Measurements from ENCODE around the gene TRAF3.
"Not testable (repeated sequence)": the region's sequence is repeated elsewhere in the genome, so short reads cannot be mapped to it uniquely, and the experiment has no call there.

TRAF3 gene

GRCh38 chr14:102822311-102822863, 45.1 kb downstream of the TRAF3 start:
- TF ChIP-seq JUND (IDR thresholded peaks at IDR 0.05; ENCODE audit: low read depth) = no peak
- DNase-seq (ENCODE audit: low read depth in 1 of 2, low spot score in 1 of 2) = no peak
- in situ Hi-C loops (cut with HindIII; ENCODE audit: low pct_unique_long_range_greater_than_20kb, low sequenced_read_pairs) = no loop called here

- DNase-seq (ENCODE audit: low read depth in 1 of 2, low spot score in 1 of 2); in situ Hi-C loops (cut with HindIII; ENCODE audit: low pct_unique_long_range_greater_than_20kb, low sequenced_read_pairs): not testable (repeated sequence)
Measured at GRCh38 chr14:102822887-102823286, 45.6 kb downstream of the TRAF3 start.

GRCh38 chr14:102823546-102823945, 46.3 kb downstream of the TRAF3 start:
- in situ Hi-C loops (cut with HindIII; ENCODE audit: low pct_unique_long_range_greater_than_20kb, low sequenced_read_pairs) = no loop called here
- no peak for DNase-seq (ENCODE audit: low read depth in 1 of 2, low spot score in 1 of 2)
- no peak for TF ChIP-seq JUND (IDR thresholded peaks at IDR 0.05; ENCODE audit: low read depth)

GRCh38 chr14:102824832-102825231, 47.6 kb downstream of the TRAF3 start:
- no peak for DNase-seq (ENCODE audit: low read depth in 1 of 2, low spot score in 1 of 2)
- TF ChIP-seq JUND (IDR thresholded peaks at IDR 0.05; ENCODE audit: low read depth) = no peak
- in situ Hi-C loops (cut with HindIII; ENCODE audit: low pct_unique_long_range_greater_than_20kb, low sequenced_read_pairs) = no loop called here

GRCh38 chr14:102825307-102826095, 48.3 kb downstream of the TRAF3 start:
- TF ChIP-seq JUND (IDR thresholded peaks at IDR 0.05; ENCODE audit: low read depth) = no peak
- in situ Hi-C loops (cut with HindIII; ENCODE audit: low pct_unique_long_range_greater_than_20kb, low sequenced_read_pairs) = no loop called here
- no peak for DNase-seq (ENCODE audit: low read depth in 1 of 2, low spot score in 1 of 2)

GRCh38 chr14:102826161-102826560, 48.9 kb downstream of the TRAF3 start:
- no peak for DNase-seq (ENCODE audit: low read depth in 1 of 2, low spot score in 1 of 2)
- no peak for TF ChIP-seq JUND (IDR thresholded peaks at IDR 0.05; ENCODE audit: low read depth)
- in situ Hi-C loops (cut with HindIII; ENCODE audit: low pct_unique_long_range_greater_than_20kb, low sequenced_read_pairs) = no loop called here

- in situ Hi-C loops (cut with HindIII; ENCODE audit: low pct_unique_long_range_greater_than_20kb, low sequenced_read_pairs) = no loop called here
- DNase-seq (ENCODE audit: low read depth in 1 of 2, low spot score in 1 of 2) = no peak
- no peak for TF ChIP-seq JUND (IDR thresholded peaks at IDR 0.05; ENCODE audit: low read depth)
Measured at GRCh38 chr14:102826751-102827675, 49.8 kb downstream of the TRAF3 start.

GRCh38 chr14:102827716-102828115, 50.5 kb downstream of the TRAF3 start:
- no peak for DNase-seq (ENCODE audit: low read depth in 1 of 2, low spot score in 1 of 2)
- in situ Hi-C loops (cut with HindIII; ENCODE audit: low pct_unique_long_range_greater_than_20kb, low sequenced_read_pairs) = no loop called here
- no peak for TF ChIP-seq JUND (IDR thresholded peaks at IDR 0.05; ENCODE audit: low read depth)

GRCh38 chr14:102828151-102828550, 50.9 kb downstream of the TRAF3 start:
- no peak for DNase-seq (ENCODE audit: low read depth in 1 of 2, low spot score in 1 of 2)
- no peak for TF ChIP-seq JUND (IDR thresholded peaks at IDR 0.05; ENCODE audit: low read depth)
- in situ Hi-C loops (cut with HindIII; ENCODE audit: low pct_unique_long_range_greater_than_20kb, low sequenced_read_pairs) = no loop called here

- no peak for DNase-seq (ENCODE audit: low read depth in 1 of 2, low spot score in 1 of 2)
- no peak for TF ChIP-seq JUND (IDR thresholded peaks at IDR 0.05; ENCODE audit: low read depth)
- in situ Hi-C loops (cut with HindIII; ENCODE audit: low pct_unique_long_range_greater_than_20kb, low sequenced_read_pairs) = no loop called here
Measured at GRCh38 chr14:102829016-102829548, 51.8 kb downstream of the TRAF3 start.

- DNase-seq (ENCODE audit: low read depth in 1 of 2, low spot score in 1 of 2) = no peak
- no peak for TF ChIP-seq JUND (IDR thresholded peaks at IDR 0.05; ENCODE audit: low read depth)
- in situ Hi-C loops (cut with HindIII; ENCODE audit: low pct_unique_long_range_greater_than_20kb, low sequenced_read_pairs) = no loop called here
Measured at GRCh38 chr14:102830474-102831045, 53.3 kb downstream of the TRAF3 start.

- TF ChIP-seq JUND (IDR thresholded peaks at IDR 0.05; ENCODE audit: low read depth) = no peak
Measured at GRCh38 chr14:102831163-102831804, 54.0 kb downstream of the TRAF3 start.

More at GRCh38 chr14:102831163-102831804, 54.0 kb downstream of the TRAF3 start:
- in situ Hi-C loops (cut with HindIII; ENCODE audit: low pct_unique_long_range_greater_than_20kb, low sequenced_read_pairs) = no loop called here
- no peak for DNase-seq (ENCODE audit: low read depth in 1 of 2, low spot score in 1 of 2)
